ENCODE results near the gene ANG.
"Not testable (repeated sequence)": the region's sequence is repeated elsewhere in the genome, so short reads cannot be mapped to it uniquely, and the experiment has no call there.

The ANG gene

GRCh38 chr14:20698018-20698329 lies 9.4 kb downstream of the ANG start:
- Histone ChIP-seq H3K27ac (no peak overlapping the region), H3K4me1 (ENCODE audit: control insufficient read depth in 1 of 2, insufficient read depth in 1 of 2, low read depth in 1 of 2, low read length in 1 of 2) (no peaks in the 10 kb centered on the region), H3K4me3 (ENCODE audit: low read depth in 1 of 2, low read length in 1 of 2) (no peak overlapping the region), H3K27me3 (no peaks in the 10 kb centered on the region), H3K36me3 (no peaks in the 10 kb centered on the region), H3K9me3 (no peaks in the 10 kb centered on the region)
- TF ChIP-seq CTCF (IDR thresholded peaks at IDR 0.05) = no peak

GRCh38 chr14:20698934-20699333 lies 10.4 kb downstream of the ANG start:
- no peaks in the 10 kb centered on the region for H3K27me3 ChIP-seq
- no peak for TF ChIP-seq CTCF (IDR thresholded peaks at IDR 0.05)
- no peaks in the 10 kb centered on the region for H3K36me3 ChIP-seq
- no peaks in the 10 kb centered on the region for H3K4me1 ChIP-seq (ENCODE audit: control insufficient read depth in 1 of 2, insufficient read depth in 1 of 2, low read depth in 1 of 2, low read length in 1 of 2)
- H3K27ac ChIP-seq = no peak overlapping the region
- H3K4me3 ChIP-seq (ENCODE audit: low read depth in 1 of 2, low read length in 1 of 2) = no peak overlapping the region
- no peaks in the 10 kb centered on the region for H3K9me3 ChIP-seq

GRCh38 chr14:20699931-20700330 lies 11.4 kb downstream of the ANG start:
- Histone ChIP-seq H3K4me1 (ENCODE audit: control insufficient read depth in 1 of 2, insufficient read depth in 1 of 2, low read depth in 1 of 2, low read length in 1 of 2) (no peaks in the 10 kb centered on the region), H3K36me3 (no peaks in the 10 kb centered on the region), H3K9me3 (no peaks in the 10 kb centered on the region), H3K4me3 (ENCODE audit: low read depth in 1 of 2, low read length in 1 of 2) (no peak overlapping the region), H3K27me3 (no peaks in the 10 kb centered on the region), H3K27ac (no peak overlapping the region)
- TF ChIP-seq CTCF (IDR thresholded peaks at IDR 0.05) = no peak

- H3K27me3 ChIP-seq; H3K4me1 ChIP-seq (ENCODE audit: control insufficient read depth in 1 of 2, insufficient read depth in 1 of 2, low read depth in 1 of 2, low read length in 1 of 2); H3K4me3 ChIP-seq (ENCODE audit: low read depth in 1 of 2, low read length in 1 of 2); H3K36me3 ChIP-seq; H3K9me3 ChIP-seq; H3K27ac ChIP-seq: not testable (repeated sequence)
Measured at GRCh38 chr14:20700965-20701364, 12.4 kb downstream of the ANG start.

- Histone ChIP-seq H3K36me3 (no peaks in the 10 kb centered on the region), H3K4me3 (ENCODE audit: low read depth in 1 of 2, low read length in 1 of 2) (no peak overlapping the region), H3K27me3 (no peaks in the 10 kb centered on the region), H3K4me1 (ENCODE audit: control insufficient read depth in 1 of 2, insufficient read depth in 1 of 2, low read depth in 1 of 2, low read length in 1 of 2) (no peaks in the 10 kb centered on the region), H3K27ac (no peak overlapping the region), H3K9me3 (no peaks in the 10 kb centered on the region)
- TF ChIP-seq CTCF (IDR thresholded peaks at IDR 0.05) = no peak
Measured at GRCh38 chr14:20706657-20707355, 18.2 kb downstream of the ANG start.

- no peak overlapping the region for H3K27ac ChIP-seq
- TF ChIP-seq CTCF (IDR thresholded peaks at IDR 0.05) = no peak
- H3K9me3 ChIP-seq = no peaks in the 10 kb centered on the region
- no peaks in the 10 kb centered on the region for H3K27me3 ChIP-seq
- no peaks in the 10 kb centered on the region for H3K36me3 ChIP-seq
- H3K4me1 ChIP-seq (ENCODE audit: control insufficient read depth in 1 of 2, insufficient read depth in 1 of 2, low read depth in 1 of 2, low read length in 1 of 2) = no peaks in the 10 kb centered on the region
- H3K4me3 ChIP-seq (ENCODE audit: low read depth in 1 of 2, low read length in 1 of 2) = no peak overlapping the region
Measured at GRCh38 chr14:20707622-20708021, 19.1 kb downstream of the ANG start.
